Spleen (tissue), 7 donors: ENCODE results near the gene XIAP.

ENCODE experiments used
- POLR2A ChIP-seq, 3 donors: fragments of 450-650 bp; IDR thresholded peaks; one replicate each; pipeline ENCODE4 v1.5.1; 2017; ENCODE audit warnings: antibody characterized with exemption in 3 of 3, mild to moderate bottlenecking in 1 of 3
- TF ChIP-seq, protein P1 (sequence below), 11 experiments: fragments of 200-600 bp in 7 of 11; fragments of 450-650 bp in 4 of 11; sonication (generic) in 4 of 11; IDR thresholded peaks in 8 of 11; conservative IDR thresholded peaks in 3 of 11; 1 replicate in 7 of 11; 2 replicates in 4 of 11; pipeline versions ENCODE4 v1.4.0 to v1.8.0; 2016 to 2021; ENCODE audit warnings: antibody characterized with exemption in 11 of 11, inconsistent platforms in 4 of 11, mild to moderate bottlenecking in 1 of 11
- donor health status: DM: no; HTN: no; CAD: no; lungs with moderate emphysema.
- donor health status: DM: no; HTN: no; CAD: no.
- donor health status: DM: no; HTN: no; CAD: no.

DNA sequence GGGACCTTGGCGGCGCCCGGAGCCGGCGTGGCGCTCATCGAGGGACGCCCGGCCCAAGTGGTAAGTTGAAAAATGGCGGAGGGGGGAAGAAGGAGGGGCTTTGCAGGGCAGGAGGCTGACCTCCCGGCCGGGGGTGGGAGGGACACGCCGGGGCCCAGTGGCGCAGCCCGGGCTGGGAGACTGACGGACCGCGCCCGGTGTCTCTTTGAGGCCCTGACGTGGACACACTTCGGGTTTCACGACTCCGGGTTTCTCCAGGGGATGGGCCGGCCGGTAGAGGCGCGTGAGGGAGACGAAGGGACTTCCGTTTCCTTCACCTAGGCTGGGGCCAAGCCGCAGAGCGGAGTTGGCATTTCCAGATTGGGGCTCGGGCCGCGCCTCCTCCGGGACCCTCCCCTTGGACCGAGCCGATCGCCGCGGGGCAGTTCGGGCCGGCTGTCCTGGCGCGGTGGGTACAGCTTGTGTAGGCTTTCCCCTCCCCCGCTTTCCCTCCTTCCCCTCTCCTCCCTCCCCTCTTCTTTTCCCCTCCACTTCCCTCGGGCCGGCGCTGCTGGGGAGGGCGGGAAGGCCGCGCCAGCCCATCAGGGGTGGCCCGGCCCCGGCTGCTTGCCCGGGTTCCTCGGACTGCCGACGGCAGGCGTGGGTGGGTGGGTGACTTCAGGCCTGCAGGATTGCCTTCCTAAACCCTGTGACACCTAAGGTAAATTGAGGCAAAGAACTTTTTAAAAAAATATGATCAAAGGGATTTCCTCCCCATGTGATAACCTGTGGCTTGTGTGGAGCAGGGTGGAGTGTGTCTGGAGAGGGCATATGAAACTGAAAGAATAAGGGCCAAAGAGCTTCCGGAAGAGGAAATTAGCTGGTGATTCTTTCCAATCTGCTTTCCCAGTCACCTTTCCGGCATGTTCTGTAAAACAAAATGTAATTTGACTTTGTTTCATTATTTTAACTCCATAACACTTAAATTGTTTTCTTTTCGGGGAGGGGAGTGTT, at the start of gene XIAP:
- TF ChIP-seq POLR2A (IDR thresholded peaks at IDR 0.05): peak in 1 of 3 donors; percentile 54
- TF ChIP-seq, protein P1, sequence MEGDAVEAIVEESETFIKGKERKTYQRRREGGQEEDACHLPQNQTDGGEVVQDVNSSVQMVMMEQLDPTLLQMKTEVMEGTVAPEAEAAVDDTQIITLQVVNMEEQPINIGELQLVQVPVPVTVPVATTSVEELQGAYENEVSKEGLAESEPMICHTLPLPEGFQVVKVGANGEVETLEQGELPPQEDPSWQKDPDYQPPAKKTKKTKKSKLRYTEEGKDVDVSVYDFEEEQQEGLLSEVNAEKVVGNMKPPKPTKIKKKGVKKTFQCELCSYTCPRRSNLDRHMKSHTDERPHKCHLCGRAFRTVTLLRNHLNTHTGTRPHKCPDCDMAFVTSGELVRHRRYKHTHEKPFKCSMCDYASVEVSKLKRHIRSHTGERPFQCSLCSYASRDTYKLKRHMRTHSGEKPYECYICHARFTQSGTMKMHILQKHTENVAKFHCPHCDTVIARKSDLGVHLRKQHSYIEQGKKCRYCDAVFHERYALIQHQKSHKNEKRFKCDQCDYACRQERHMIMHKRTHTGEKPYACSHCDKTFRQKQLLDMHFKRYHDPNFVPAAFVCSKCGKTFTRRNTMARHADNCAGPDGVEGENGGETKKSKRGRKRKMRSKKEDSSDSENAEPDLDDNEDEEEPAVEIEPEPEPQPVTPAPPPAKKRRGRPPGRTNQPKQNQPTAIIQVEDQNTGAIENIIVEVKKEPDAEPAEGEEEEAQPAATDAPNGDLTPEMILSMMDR (IDR thresholded peaks at IDR 0.05 in 8 of 11, conservative IDR thresholded peaks at IDR 0.05 in 3 of 11): peak in 2 of 11 experiments; percentile 19 to 22
